A549 treated with CpdA at 1 μM for 4 hours (cell line): ENCODE data around the gene ROBO1. TPM values are rescaled to one million over a fixed set of nuclear protein-coding genes. Genes with fewer than 3 reads are reported as not detected.

Experiments
- total RNA-seq: library from RNA; stranded (reverse); fragments of 200-300 nt; extraction: Qiagen RNA extraction; gene quantifications from 5 replicates; pipeline ENCODE4 v1.2.3, GENCODE V29; 2022; ENCODE audit warnings: low read depth

Gene ROBO1
- total RNA-seq: 10.0 to 18.3 TPM (median 13.2 TPM) in 5 replicates

DNA sequence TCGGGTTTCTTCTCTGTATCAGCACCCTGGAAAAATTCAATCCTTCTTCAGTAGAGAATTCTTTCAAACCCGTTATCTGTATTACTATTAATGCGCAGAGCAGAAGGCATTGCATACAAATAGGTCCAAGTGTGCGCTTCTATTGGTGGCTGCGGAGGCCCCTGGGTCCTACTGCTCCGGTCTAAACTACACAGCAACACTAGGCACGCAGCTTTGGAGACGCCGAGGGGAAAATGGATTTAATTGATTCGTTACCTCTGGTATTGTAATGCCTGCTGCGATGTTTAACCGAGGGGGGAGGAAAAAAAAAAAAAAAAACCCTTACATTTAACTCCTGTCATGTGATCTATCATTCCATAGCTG is at the start of gene ROBO1:
Gene ROBO1, minus strand, starts transcription at position 94 of the 363 bp plus-strand sequence.

